Activated naive CD8-positive, alpha-beta T cell treated with anti-CD3 and anti-CD28 coated beads for 36 hours (primary cell): Measurements from ENCODE around the gene MLEC. TPM values are rescaled to one million over a fixed set of nuclear protein-coding genes. Genes with fewer than 3 reads are reported as not detected.

ENCODE experiments used
- DNase-seq: peaks from one replicate; pipeline ENCODE4 v3.0.0; 2021
- H3K27ac Mint-ChIP-seq: one replicate; pipeline ENCODE4 v1.8.0; 2022; ENCODE audit warnings: mild to moderate bottlenecking, moderate library complexity, mixed read lengths
- H3K27me3 Mint-ChIP-seq: one replicate; pipeline ENCODE4 v1.8.0; 2022; ENCODE audit warnings: mild to moderate bottlenecking, mixed read lengths
- H3K36me3 Mint-ChIP-seq: one replicate; pipeline ENCODE4 v1.8.0; 2021; ENCODE audit warnings: mild to moderate bottlenecking, mixed read lengths
- H3K4me1 Mint-ChIP-seq: one replicate; pipeline ENCODE4 v1.8.0; 2021; ENCODE audit warnings: mixed read lengths
- H3K4me3 Mint-ChIP-seq: one replicate; pipeline ENCODE4 v1.8.0; 2022; ENCODE audit warnings: mild to moderate bottlenecking, moderate library complexity, mixed read lengths
- H3K9me3 Mint-ChIP-seq: one replicate; pipeline ENCODE4 v1.8.0; 2022; ENCODE audit warnings: mixed read lengths
- total RNA-seq, 2 experiments: library from RNA; stranded (reverse); gene quantifications; one replicate each; pipeline ENCODE4 v1.2.3, GENCODE V29; 2021

Gene MLEC
- total RNA-seq, 2 experiments from 2014 or later, result 93.1 to 99.5 TPM

DNA sequence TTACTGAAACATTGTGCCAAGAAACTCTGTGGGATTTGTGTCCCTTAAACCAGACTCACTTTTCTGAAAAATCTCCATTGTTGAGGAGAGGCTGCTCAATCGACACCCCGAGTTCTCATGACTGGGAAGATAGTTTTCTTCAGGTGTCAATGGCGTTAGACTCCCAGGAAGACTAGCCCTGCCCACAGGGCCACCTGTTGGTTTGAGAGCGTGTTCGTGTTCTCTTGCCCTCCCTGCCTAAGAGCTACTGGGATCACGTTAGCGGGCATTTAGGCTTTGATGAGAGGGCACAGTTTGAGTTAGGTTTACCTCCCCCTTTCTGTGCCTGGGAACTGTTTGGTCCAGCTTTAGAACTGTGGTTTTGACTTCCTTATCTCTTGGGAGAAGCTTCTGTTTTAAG lies 12.6 kb downstream of the MLEC start:
- no peak overlapping the region for H3K4me3 Mint-ChIP-seq
- DNase-seq, result no peak
- H3K27ac Mint-ChIP-seq, result no peak overlapping the region
- H3K4me1 Mint-ChIP-seq, result peaks cover 4% of the 10 kb centered on the region
- no peaks in the 10 kb centered on the region for H3K9me3 Mint-ChIP-seq
- H3K36me3 Mint-ChIP-seq, result peaks cover 18% of the 10 kb centered on the region
- no peaks in the 10 kb centered on the region for H3K27me3 Mint-ChIP-seq

DNA sequence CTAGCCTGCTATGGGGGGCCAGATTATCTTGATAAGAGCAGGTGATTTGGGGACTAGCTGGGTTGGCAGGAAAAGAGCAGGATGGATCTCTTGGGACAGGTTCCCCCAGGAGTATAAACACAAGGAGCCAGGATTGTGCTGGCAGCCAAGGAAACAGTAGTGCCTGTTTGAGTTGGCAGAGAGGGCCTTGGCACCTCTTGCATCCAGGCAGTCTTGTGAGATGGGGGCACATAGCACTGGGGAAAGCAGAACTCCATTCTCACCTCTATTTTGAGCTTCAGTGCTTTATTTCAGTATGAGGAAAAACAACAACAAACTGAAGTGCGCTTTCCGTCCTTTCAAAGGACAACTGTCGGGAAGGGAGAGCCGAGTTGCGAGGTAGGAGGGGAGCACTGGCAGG lies 13.9 kb downstream of the MLEC start:
- Mint-ChIP-seq H3K9me3 (no peaks in the 10 kb centered on the region), H3K27me3 (no peaks in the 10 kb centered on the region), H3K4me3 (no peak overlapping the region), H3K36me3 (peaks cover 16% of the 10 kb centered on the region), H3K27ac (no peak overlapping the region), H3K4me1 (peaks cover 4% of the 10 kb centered on the region)
- no peak for DNase-seq

DNA sequence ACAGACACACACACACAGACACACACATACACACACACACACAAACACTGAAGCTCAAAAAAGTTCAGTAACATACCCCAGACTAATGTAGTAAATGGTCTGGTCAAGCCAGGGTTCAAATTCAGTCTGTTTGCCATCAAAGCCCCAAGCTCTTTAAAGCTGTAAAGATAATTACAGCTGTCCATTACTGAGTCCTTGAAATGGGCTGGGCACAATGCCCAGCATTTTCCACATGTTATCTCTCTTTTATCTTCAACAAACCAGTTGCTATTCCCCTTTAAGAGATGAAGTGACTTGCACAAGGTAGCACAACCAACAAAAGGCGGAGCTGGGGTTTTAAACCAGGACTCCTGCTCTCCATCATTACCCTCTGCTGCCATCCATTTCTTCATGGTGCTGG lies 15.7 kb downstream of the MLEC start:
- H3K4me3 Mint-ChIP-seq, result no peak overlapping the region
- no peak overlapping the region for H3K27ac Mint-ChIP-seq
- DNase-seq, result no peak
- no peaks in the 10 kb centered on the region for H3K27me3 Mint-ChIP-seq
- H3K36me3 Mint-ChIP-seq, result peaks cover 16% of the 10 kb centered on the region
- peaks cover 4% of the 10 kb centered on the region for H3K4me1 Mint-ChIP-seq
- H3K9me3 Mint-ChIP-seq, result no peaks in the 10 kb centered on the region

DNA sequence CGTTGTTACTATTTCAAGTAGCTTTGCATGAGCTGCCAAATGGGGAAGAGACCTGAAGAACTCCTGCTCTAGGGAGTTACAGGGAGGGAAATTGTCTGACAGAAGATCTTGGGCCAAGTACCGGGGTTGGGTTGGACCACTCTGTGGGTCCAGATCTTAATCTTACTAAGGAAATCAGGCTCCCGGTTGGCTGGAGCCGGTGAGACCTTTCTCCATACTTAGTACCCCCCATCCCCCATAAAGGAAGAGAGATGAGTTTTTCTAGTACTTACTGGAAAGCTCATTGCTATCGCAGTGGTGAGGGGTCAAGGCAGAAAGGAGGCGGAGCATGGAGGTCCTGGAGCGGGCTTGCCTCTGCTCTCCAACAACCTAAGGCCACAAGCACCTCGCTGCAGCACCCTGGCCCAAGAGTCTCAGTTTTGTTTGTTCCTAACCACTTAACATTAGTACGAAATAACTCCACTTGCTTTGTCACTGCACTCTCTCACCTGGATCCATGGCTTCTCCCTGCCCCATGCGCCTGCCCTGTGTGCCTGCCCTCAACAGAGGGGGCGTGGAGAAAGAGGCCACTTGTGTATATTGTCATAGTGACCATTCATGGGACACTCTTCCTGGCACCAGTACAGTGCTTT lies 16.5 kb downstream of the MLEC start:
- Mint-ChIP-seq H3K9me3 (no peaks in the 10 kb centered on the region), H3K27ac (no peak overlapping the region), H3K36me3 (peaks cover 16% of the 10 kb centered on the region), H3K4me1 (peaks cover 4% of the 10 kb centered on the region), H3K4me3 (no peak overlapping the region), H3K27me3 (no peaks in the 10 kb centered on the region)
- DNase-seq, result no peak

DNA sequence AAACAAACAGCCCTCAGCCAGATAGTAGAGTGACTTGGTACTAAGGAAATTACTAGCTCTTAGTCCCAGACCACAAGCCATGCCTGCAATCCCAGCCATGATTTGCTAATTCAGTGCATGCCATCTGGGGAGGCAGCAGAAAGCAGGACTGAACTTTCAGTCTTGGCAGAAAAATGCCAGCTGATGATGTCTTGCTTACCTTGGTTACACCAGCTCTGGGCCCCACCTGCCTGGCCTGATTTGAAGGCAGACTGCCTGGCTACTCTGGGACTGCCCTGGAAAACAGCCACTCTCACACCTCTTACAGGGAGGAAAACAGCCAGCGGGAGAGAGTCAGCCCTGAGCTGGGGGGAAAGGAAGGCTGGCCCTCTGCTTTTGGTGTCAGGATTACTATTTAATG lies 18.7 kb downstream of the MLEC start:
- H3K9me3 Mint-ChIP-seq, result no peaks in the 10 kb centered on the region
- H3K27ac Mint-ChIP-seq, result no peak overlapping the region
- H3K4me3 Mint-ChIP-seq, result no peak overlapping the region
- no peak for DNase-seq
- peaks cover 5% of the 10 kb centered on the region for H3K4me1 Mint-ChIP-seq
- no peaks in the 10 kb centered on the region for H3K27me3 Mint-ChIP-seq
- H3K36me3 Mint-ChIP-seq, result peaks cover 5% of the 10 kb centered on the region

DNA sequence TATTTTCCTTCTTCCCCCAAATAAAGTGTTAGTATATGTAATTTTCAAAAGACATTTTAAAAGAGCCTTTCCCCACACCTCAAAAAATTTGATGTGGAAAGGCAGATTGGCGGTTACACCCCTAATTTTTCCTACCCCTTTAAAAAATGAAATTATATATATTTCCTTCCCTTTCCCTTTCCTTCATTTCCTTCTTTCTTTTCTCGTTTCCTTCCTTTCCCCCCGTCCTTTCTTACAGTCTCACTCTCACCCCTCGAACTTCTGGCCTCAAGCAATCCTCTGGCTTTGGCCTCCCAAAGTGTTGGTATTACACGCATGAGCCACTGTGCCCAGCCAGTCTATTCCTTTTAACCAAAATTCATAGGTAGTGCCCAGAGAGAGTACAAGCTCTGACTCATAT lies 19.1 kb downstream of the MLEC start:
- H3K4me3 Mint-ChIP-seq, result no peak overlapping the region
- H3K9me3 Mint-ChIP-seq, result no peaks in the 10 kb centered on the region
- peaks cover 5% of the 10 kb centered on the region for H3K4me1 Mint-ChIP-seq
- H3K27me3 Mint-ChIP-seq, result no peaks in the 10 kb centered on the region
- no peak for DNase-seq
- H3K36me3 Mint-ChIP-seq, result peaks cover under 1% of the 10 kb centered on the region
- H3K27ac Mint-ChIP-seq, result no peak overlapping the region

DNA sequence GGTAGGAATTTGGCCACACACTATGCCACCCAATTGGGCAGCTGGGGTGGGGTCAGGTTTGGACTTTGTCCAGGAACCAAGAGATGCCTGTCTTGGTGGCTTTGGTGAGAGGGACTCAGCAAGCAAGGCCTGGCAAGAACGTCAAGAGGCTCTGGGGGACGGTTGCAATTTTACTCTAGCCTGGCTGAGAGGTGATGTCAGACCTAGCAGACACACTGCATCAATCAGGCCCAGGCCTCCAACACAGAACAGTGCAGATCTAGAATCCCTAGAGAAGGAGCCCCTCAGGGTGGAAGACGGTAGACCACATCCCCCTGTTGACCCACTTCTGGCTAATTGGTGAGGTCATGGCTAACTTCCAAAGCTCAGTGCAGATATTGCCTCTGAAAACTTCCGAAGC lies 21.7 kb downstream of the MLEC start:
- no peak for DNase-seq
- H3K9me3 Mint-ChIP-seq, result no peaks in the 10 kb centered on the region
- peaks cover 23% of the 10 kb centered on the region for H3K4me1 Mint-ChIP-seq
- no peaks in the 10 kb centered on the region for H3K36me3 Mint-ChIP-seq
- no peak overlapping the region for H3K27ac Mint-ChIP-seq
- H3K4me3 Mint-ChIP-seq, result no peak overlapping the region
- no peaks in the 10 kb centered on the region for H3K27me3 Mint-ChIP-seq

DNA sequence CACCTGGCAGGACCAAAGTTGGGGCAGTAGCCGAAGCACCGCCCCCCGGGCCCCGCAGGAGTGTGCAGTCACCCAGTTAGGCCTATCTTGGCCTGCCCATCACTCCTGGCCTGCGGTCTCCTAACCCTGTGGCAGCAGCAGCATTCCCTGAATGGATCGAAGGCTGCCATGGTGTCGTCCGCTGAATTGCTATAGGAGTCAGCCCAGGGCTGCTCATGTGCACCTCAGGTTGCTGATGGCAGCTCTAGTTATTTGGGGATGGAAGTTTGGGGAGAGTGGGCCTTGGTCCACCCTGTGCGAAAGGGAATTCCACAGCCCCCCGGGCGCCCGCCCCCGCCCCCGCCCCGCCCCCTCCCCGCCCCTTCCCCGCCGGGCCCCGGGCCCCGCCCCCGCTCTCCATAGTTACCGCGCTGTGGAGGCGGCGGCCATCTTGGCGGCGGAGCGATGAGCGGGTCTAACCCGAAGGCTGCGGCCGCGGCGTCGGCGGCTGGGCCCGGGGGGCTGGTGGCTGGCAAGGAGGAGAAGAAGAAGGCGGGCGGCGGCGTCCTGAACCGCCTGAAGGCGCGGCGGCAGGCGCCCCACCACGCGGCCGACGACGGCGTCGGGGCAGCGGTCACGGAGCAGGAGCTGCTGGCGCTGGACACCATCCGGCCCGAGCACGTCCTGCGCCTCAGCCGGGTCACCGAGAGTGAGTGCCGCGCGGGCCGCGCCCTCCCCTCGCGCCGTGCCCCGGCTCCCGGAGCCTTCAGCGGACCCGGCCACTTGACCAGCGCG lies 23.3 kb downstream of the MLEC start, which contains the start of gene UNC119B:
UNC119B (plus strand) TSS at position 428 of the 774 bp plus-strand sequence; CDS start at position 445, 17 bp downstream.
- H3K27ac Mint-ChIP-seq, result peak within 1 kb of the TSS; percentile 84
- H3K36me3 Mint-ChIP-seq, result peaks cover 10% of the 10 kb centered on the region
- H3K9me3 Mint-ChIP-seq, result no peaks in the 10 kb centered on the region
- no peaks in the 10 kb centered on the region for H3K27me3 Mint-ChIP-seq
- DNase-seq, result peak; percentile 79
- peak within 1 kb of the TSS; percentile 89 for H3K4me3 Mint-ChIP-seq
- peaks cover 28% of the 10 kb centered on the region for H3K4me1 Mint-ChIP-seq

DNA sequence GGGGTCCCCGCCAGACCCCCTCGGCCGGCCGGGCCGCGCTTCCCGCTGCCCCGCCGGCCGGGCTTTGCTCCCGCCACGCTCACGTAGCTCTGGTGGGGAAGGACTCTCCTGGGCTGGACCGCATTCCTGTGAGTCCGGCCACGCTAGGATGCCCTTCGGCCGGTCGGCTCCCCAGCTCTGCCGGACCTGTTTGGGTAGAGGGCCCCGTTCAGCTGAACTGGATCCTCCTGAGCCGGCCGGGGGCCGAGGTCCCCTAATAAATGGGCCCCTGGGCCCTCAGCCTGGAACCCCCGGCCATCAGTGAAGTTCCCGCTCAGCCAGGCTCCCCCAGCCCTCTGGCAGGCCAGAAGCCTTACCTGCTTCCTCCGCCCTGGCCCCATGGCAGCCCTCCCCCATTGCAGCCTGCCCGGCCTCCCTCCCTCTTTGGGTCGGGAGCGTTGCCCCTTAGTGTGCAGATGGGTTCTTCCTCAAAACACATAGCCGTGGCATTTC lies 23.9 kb downstream of the MLEC start:
- Mint-ChIP-seq H3K4me1 (peaks cover 28% of the 10 kb centered on the region), H3K27me3 (no peaks in the 10 kb centered on the region), H3K9me3 (no peaks in the 10 kb centered on the region), H3K36me3 (peaks cover 11% of the 10 kb centered on the region), H3K27ac (peak overlapping the region; percentile 84), H3K4me3 (peak overlapping the region; percentile 89)
- peak; percentile 29 for DNase-seq

DNA sequence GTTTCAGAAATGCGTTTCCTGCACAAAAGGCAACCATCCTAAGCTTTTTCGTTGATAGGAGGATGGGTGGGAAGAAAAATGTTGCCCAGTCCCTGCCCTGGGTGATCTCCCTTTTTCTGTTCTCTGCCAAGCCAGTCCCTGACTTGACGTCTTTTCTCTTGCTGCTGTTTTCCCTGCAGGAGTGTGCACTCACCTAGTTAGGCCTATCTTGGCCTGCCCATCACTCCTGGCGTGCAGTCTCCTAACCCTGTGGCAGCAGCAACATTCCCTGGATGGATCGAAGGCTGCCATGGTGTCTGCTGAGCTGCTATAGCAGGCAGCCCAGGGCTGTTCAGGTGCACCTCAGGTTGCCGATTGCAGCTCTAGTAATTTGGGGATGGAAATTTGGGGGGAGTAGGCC lies 24.5 kb downstream of the MLEC start:
- Mint-ChIP-seq H3K9me3 (no peaks in the 10 kb centered on the region), H3K36me3 (peaks cover 14% of the 10 kb centered on the region), H3K4me1 (peaks cover 28% of the 10 kb centered on the region)

DNA sequence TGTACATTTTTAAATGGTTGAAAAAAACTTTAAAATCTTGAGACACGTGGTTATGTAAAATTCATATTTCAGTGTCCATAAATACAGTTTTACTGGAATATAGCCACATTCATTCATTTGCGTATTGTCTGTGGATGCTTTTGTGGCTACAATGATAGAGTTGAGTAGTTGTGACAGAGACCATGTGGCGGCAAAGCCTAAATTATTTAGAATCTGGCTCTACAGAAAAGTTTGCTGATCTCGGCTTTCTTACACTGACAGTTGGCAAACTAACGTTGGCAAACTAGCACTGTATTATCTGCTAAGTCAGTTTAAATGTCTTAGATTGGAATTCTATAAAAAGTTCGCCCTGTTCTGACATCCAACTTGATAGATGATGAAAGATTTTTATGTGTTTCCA lies 25.7 kb downstream of the MLEC start:
- H3K4me3 Mint-ChIP-seq, result no peak overlapping the region
- no peaks in the 10 kb centered on the region for H3K9me3 Mint-ChIP-seq
- H3K36me3 Mint-ChIP-seq, result peaks cover 20% of the 10 kb centered on the region
- H3K4me1 Mint-ChIP-seq, result peaks cover 28% of the 10 kb centered on the region
- H3K27ac Mint-ChIP-seq, result no peak overlapping the region
- no peaks in the 10 kb centered on the region for H3K27me3 Mint-ChIP-seq
- no peak for DNase-seq

More for the DNA sequence above, 24.5 kb downstream of the MLEC start:
- H3K27me3 Mint-ChIP-seq, result no peaks in the 10 kb centered on the region
- H3K4me3 Mint-ChIP-seq, result peak overlapping the region; percentile 89
- H3K27ac Mint-ChIP-seq, result peak overlapping the region; percentile 84
- no peak for DNase-seq

DNA sequence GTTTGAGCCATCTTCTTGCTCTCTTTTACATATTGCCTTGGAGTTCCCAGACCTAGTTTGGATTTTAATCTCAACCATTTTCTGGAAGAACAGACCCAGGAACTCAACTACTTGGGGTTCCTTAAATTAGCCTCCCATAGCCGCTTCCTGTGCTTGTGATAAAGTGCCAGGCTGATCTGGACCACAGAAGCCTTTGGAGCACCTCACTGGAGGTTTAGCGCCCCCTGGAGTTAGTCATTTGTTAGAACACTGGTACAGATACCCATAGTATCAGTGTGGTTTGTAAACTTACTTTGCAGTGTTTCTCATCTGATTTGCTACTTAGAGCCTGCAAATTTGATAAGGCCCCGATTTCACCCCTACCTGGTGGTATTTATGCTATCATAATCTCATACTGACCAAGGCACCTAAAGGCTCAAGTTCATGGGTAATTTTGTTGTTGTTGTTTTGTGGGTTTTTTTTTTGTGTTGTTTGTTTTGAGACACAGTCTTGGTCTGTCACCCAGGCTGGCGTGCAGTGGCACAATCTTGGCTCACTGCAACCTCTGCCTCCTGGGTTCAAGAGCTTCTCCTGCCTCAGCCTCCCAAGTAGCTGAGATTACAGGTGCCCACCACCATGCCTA lies 27.0 kb downstream of the MLEC start:
- no peaks in the 10 kb centered on the region for H3K9me3 Mint-ChIP-seq
- no peak overlapping the region for H3K4me3 Mint-ChIP-seq
- peak; percentile 61 for DNase-seq
- H3K27ac Mint-ChIP-seq, result no peak overlapping the region
- H3K36me3 Mint-ChIP-seq, result peaks cover 24% of the 10 kb centered on the region
- no peaks in the 10 kb centered on the region for H3K27me3 Mint-ChIP-seq
- peaks cover 34% of the 10 kb centered on the region for H3K4me1 Mint-ChIP-seq

DNA sequence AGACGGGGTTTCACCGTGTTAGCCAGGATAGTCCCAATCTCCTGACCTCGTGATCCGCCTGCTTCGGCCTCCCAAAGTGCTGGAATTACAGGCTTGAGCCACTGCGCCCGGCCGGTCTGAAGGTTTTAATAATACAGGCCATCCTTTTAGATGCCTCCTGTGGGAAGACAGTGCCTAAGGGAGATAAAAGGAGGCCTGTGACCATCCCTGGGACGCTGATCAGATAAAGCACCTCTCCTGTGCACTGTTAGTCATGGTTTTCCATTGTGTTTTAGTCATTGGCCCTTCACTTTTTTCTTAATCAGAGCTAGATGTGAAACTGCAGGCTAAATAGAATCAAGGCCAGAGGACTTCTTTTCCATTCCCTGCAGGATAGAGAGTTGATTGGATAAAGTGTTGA lies 31.1 kb downstream of the MLEC start:
- peaks cover 31% of the 10 kb centered on the region for H3K36me3 Mint-ChIP-seq
- H3K9me3 Mint-ChIP-seq, result no peaks in the 10 kb centered on the region
- H3K27me3 Mint-ChIP-seq, result no peaks in the 10 kb centered on the region
- no peak for DNase-seq
- H3K4me3 Mint-ChIP-seq, result no peak overlapping the region
- peaks cover 13% of the 10 kb centered on the region for H3K4me1 Mint-ChIP-seq
- H3K27ac Mint-ChIP-seq, result no peak overlapping the region

DNA sequence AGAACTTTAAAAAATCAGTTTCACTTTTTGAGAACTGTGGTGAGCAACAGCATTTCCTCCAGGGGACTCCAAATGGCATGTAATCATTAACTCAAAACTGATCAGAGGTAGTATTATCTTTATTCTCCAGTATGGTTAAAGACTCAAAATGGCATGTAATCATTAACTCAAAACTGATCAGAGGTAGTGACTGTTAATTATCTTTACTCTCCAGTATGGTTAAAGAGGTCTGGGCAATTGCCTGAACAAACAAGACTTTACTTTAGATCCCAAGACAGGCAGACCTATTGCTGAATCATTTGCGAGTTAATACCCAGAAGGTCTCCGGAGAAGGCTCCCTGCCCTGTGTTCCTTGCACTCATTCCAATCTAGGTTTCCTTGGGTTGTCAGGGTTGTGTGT lies 32.1 kb downstream of the MLEC start:
- H3K36me3 Mint-ChIP-seq, result peaks cover 27% of the 10 kb centered on the region
- peaks cover 7% of the 10 kb centered on the region for H3K4me1 Mint-ChIP-seq
- no peak overlapping the region for H3K4me3 Mint-ChIP-seq
- H3K27ac Mint-ChIP-seq, result no peak overlapping the region
- DNase-seq, result no peak
- H3K27me3 Mint-ChIP-seq, result no peaks in the 10 kb centered on the region
- no peaks in the 10 kb centered on the region for H3K9me3 Mint-ChIP-seq

DNA sequence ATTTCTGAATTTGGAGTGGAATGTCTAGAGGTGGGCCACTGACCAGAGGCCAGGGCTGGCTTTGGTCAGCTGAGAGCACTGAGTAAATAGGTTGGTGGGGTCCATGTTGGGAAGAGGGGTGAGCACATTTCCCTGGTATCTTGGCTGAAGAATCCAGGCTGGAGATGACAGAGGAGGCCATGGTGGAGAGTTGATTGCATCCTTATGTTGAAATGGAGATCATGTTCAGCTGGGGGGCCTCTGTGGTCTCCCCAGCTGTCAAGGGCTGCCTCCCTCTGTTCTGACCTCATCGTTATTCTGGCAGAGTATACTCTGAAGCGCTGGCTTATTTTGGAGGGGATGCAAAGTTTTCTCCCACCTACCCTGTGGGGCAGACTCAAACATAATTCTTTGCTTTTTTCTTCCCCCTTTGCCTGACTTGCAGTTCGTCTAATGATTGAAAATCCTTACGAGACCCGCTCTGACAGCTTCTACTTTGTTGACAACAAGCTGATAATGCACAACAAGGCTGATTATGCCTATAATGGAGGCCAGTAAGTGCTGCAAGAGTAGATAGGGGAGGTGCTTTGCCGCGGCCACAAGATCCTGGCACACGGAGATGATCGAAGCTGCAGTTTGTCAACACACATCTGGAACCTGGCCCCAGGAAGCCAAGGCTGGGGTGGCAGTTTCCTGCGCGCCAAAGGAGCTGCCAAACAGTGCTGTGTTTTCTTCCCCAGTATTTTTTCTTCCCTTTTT lies 32.7 kb downstream of the MLEC start:
- Mint-ChIP-seq H3K36me3 (peaks cover 26% of the 10 kb centered on the region), H3K27ac (no peak overlapping the region), H3K4me1 (peaks cover 8% of the 10 kb centered on the region), H3K4me3 (no peak overlapping the region), H3K9me3 (no peaks in the 10 kb centered on the region), H3K27me3 (no peaks in the 10 kb centered on the region)
- no peak for DNase-seq
